Right lobe of liver (tissue), 4 donors: ENCODE data around the gene ARHGAP12.

Source experiments
- POLR2A ChIP-seq: fragments of 450-650 bp; IDR thresholded peaks from one replicate; pipeline ENCODE4 v1.6.1; 2017; ENCODE audit warnings: antibody characterized with exemption, mild to moderate bottlenecking
- TF ChIP-seq, protein P1 (sequence below), 4 donors: fragments of 200-600 bp in 3 of 4; fragments of 450-650 bp in 1 of 4; IDR thresholded peaks; one replicate each; pipeline versions ENCODE4 v1.5.1 to v1.8.0; 2016 to 2022; ENCODE audit warnings: antibody characterized with exemption in 4 of 4, mild to moderate bottlenecking in 2 of 4
- donor health status: DM: no; HTN: no; CAD: no.
- donor health status: DM: no; HTN: no; CAD: no.
- donor health status: DM: no; HTN: yes; CAD: no.

DNA sequence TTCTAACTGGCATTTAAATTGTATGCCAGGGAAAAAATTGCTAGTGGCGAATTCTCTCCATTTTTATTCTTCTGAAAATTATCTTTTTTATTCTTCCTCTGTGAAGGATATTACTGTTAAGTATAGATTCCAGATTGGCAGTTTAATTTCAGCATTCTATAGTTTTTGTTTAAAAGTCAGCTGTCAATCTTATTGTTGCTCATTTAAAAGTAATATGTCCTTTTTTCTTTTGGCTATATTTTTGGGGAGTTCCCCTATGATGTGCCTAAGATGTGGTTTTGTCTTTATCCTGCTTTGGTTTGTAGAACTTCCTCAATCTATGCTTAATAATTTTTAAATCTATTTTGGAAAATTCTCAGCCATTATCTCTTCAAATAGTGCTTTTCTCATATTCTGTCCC lies 135.9 kb downstream of the ARHGAP12 start:
- TF ChIP-seq, protein P1, sequence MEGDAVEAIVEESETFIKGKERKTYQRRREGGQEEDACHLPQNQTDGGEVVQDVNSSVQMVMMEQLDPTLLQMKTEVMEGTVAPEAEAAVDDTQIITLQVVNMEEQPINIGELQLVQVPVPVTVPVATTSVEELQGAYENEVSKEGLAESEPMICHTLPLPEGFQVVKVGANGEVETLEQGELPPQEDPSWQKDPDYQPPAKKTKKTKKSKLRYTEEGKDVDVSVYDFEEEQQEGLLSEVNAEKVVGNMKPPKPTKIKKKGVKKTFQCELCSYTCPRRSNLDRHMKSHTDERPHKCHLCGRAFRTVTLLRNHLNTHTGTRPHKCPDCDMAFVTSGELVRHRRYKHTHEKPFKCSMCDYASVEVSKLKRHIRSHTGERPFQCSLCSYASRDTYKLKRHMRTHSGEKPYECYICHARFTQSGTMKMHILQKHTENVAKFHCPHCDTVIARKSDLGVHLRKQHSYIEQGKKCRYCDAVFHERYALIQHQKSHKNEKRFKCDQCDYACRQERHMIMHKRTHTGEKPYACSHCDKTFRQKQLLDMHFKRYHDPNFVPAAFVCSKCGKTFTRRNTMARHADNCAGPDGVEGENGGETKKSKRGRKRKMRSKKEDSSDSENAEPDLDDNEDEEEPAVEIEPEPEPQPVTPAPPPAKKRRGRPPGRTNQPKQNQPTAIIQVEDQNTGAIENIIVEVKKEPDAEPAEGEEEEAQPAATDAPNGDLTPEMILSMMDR (IDR thresholded peaks at IDR 0.05) = no peak
- TF ChIP-seq POLR2A = no peak
